HG03060 (cell line): ENCODE results near the gene PIP5K1A.
"Not testable (repeated sequence)": the region's sequence is repeated elsewhere in the genome, so short reads cannot be mapped to it uniquely, and the experiment has no call there.

Experiments used
- ATAC-seq: cut with Tn5 transposase; IDR thresholded peaks from one replicate; pipeline ENCODE4 v1.9.1; 2021; ENCODE audit warnings: low read depth, moderate number of reproducible peaks; ENCODE audit not compliant: unreplicated experiment

PIP5K1A gene

DNA sequence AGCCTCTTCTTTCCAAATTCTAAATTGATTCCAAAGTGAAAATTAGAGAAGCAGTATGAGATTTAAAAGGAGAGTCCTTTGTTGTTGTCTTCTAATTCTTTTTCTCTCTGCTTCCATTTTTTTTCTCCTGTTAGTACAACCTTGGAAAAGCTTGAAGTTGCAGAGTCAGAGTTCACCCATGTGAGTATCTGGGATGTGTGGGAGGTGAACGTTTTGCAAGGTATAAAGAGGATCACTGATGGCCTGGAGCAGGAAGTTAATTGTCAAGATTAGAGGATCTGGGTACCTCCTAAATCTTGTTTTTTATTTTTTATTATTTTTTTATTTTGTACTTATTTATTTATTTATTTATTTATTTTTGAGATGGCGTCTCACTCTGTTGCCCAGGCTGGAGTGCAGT is 48.4 kb downstream of the PIP5K1A start:
- no peak for ATAC-seq

GRCh38 chr1:151251656-151252470 is 53.5 kb downstream of the PIP5K1A start:
- no peak for ATAC-seq

DNA sequence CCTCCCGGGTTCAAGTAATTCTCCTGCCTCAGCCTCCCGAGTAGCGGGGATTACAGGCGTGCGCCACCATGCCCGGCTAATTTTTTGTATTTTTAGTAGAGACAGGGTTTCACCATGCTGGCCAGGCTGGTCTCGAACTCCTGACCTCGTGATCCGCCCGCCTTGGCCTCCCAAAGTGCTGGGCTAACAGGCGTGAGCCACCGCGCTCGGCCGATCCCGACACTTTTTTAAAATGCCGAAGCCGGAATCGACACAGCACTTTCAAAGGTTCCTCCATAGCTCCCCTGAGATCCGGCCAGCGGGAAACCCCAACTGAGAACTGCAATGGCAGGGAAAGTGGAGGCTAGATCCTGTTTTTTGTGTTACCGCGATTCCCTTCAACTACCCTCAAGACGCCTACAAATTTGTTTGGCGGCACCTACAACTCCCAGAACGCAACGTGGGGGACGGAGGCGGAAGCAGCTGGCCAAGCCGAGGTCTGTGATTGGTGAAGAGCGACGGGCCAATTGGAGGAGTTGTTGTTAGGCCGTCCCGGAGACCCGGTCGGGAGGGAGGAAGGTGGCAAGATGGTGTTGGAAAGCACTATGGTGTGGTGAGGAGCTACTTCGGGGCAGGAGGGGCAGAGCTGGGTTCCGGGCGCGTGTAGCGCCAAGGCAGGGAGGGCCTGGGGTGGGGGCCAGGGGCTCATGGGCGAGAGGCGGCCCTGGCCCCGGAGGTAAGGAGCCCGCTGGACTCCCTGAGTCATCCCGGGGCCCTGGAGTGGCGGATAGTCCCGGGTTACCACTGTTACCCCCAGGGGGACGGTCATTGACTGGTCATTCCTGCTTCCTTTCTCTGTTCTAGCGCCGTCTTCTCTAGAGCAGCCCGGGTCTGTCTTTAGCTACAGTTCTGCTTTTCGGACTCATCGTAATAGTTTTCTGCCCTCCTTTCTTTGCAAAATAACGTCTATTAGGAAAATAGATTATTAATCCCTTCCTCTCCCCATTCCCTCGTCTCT is 56.2 kb downstream of the PIP5K1A start, which contains the start of gene PSMD4:
Gene PSMD4 (plus strand): TSS at position 518 of the 997 bp plus-strand sequence. CDS start 49 bp downstream, at position 567.
- ATAC-seq, result peak; percentile 66

DNA sequence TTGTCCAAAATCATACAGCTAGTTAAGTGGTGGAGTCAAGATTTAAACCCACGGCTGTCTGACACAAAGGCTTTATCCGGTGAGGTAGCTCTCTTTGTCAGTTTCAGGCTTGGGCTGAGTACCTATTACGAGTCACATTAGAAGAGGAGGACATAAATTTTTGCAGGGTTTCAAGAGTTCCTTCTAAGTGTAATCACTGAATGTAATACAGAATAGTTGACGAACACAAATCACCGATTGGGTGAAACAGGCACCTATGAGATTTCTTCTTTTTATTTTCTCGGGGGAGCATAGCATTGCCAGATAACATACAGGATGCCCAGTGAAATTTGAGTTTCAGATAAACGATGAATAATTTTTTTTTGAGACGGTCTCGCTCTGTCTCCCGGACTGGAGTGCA is 57.0 kb downstream of the PIP5K1A start:
- ATAC-seq, result no peak

DNA sequence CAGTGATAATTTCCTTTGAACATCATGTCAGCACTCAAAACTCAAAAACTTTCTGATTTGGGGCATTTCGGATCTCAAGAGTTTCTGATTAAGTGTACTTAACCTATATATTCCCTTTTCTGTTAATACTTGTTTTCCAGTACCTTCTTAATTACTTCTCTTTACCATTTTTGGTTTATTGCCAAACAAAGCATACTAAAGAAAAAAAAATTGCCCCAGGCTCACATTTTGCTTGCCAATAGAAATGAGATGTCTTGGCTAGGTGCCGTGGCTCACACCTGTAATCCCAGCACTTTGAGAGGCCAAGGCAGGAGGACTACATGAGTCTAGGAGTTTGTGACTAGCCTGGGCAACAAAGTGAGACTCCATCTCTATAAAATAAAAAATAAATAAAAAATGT is 61.0 kb downstream of the PIP5K1A start:
- ATAC-seq, result no peak

DNA sequence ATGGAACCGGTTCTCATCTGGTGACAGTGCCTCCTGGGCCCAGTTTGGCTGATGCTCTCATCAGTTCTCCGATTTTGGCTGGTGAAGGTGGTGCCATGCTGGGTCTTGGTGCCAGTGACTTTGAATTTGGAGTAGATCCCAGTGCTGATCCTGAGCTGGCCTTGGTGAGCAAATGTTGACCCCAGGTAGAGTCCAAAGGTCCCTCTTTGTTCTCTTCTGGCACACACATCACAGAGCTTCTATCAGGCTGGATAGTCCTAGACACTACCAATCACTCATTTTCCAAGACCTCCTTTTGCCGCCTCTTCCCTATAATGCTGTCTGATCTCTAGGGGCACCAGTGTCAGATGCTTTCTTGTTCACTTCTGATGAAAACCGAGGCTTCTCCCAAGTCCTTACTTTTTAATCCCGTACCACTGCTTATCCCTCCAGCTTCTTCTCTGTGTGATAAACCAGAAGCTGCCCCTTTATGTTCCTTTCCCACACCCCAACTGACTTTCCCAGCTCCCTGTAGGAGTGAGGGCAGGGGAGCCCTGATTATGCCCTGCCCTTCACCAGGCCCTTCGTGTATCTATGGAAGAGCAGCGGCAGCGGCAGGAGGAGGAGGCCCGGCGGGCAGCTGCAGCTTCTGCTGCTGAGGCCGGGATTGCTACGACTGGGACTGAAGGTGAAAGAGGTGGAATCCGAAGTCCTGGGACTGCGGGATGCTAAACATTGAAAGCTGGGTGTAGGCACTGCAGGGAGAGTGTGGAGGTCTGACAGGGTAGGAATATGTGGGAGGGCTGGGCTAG is 67.3 kb downstream of the PIP5K1A start:
- no peak for ATAC-seq

DNA sequence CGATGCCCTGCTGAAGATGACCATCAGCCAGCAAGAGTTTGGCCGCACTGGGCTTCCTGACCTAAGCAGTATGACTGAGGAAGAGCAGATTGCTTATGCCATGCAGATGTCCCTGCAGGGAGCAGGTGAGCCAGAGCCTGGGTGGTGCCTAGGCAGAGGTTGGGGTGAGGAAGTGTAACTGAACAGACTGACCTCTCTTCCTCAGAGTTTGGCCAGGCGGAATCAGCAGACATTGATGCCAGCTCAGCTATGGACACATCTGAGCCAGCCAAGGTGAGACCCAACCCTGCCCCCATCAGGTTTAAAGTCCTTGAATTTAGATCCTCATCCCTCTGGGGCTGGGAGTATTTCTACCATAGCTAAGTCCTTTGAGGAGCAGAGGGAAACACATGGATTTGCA is 68.0 kb downstream of the PIP5K1A start:
- ATAC-seq, result no peak

DNA sequence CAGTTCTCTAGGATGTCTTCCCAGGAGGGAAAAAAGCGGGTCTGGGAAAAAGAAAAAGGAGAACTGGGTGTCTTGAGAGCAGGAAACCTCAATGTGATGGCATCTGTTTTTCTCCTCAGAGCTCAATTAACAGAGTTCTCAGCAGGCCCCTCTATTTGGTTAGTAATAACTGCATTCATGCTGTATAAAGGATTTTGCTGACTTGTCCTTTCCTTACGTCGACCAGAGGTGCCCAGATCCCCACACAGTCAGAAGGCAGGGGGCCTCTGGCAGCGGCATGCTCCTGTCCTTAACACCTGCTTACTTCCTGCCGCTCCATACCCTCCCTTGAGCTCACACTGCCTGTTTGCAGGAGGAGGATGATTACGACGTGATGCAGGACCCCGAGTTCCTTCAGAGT is 68.5 kb downstream of the PIP5K1A start:
- no peak for ATAC-seq

DNA sequence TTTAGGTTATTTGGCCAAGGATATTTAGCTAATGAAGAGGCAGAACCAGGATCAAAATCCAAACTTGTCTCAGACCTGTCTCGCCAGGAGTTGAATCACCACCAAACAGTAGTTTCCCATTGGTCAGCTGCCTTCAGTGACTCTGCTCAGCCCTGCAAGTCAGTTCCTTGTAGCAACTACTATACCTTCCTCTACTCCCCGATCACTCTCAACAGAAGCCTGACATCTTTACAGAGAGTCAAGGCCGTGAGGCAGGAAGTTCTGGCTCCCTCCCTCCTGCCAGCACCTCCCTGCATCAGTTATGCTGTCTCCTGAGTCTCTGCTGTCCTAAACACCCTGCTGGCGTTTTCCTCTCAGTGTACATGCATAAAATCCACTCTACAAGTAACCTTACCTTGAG is 69.4 kb downstream of the PIP5K1A start:
- ATAC-seq, result no peak

- no peak for ATAC-seq
Measured at GRCh38 chr1:151273924-151274466, 75.6 kb downstream of the PIP5K1A start.

- not testable (repeated sequence) for ATAC-seq
Measured at GRCh38 chr1:151275341-151275740, 77.0 kb downstream of the PIP5K1A start.

DNA sequence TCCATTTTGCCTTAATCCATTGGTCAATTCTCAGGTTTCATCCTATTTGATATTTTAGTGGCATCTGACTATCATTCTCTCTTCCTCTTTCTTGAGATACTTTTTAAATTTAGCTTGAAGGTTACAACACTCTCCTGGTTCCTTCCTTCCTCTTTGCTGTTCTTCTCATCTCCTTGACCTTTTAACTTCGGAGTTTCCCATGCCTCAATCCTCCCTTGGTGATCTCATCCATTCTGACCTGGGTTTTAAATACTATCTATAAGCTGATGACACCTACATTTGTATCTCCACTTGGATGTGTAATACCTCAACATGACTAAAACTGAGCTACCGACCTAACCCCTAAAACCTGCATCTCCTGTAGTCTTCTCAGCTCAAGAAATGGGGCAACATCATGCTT is 78.9 kb downstream of the PIP5K1A start:
- no peak for ATAC-seq

DNA sequence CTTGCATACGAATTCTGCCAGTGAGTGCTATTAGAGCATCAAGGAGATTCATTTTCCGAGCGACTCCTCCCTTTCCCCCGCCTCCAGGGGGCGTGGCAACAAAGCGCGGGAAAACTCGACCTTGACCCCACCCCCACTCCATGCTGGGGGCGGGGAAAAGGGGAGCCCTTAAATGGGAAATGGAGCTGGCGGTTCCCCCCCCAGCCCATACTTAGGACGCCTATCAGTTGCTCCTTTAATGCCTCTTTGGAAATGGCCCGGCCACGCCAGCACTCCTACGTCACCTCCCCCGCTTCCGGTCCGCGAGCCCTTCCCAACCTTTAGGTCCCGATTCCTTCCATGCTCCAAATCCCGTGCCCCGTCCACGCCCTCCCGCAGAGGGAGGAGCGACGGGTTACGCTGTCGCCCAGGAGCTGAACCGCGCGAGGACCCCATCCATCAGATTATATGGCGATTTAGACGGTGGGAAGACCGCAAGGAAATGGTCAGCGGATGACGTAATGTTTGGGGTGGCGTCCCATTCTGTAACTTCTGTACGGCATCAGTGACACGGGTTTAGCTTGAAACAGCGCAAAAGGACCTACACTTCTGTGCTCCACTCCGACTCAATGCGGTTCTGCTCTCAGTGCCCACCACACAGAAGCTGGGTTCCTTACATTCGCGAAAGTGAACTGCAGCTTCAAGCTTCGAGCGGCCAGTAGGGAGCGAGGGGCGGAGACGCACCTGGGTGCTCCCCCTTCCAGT is 83.0 kb downstream of the PIP5K1A start:
- peak; percentile 31 for ATAC-seq

GRCh38 chr1:151281969-151282882 is 83.9 kb downstream of the PIP5K1A start, which contains the start of gene ZNF687:
Gene ZNF687 (plus strand): TSS chr1:151282299. CDS start chr1:151286292, 3,993 bp downstream.
- ATAC-seq, result peak; percentile 72

GRCh38 chr1:151282883-151283725 is 84.8 kb downstream of the PIP5K1A start:
- ATAC-seq, result no peak

DNA sequence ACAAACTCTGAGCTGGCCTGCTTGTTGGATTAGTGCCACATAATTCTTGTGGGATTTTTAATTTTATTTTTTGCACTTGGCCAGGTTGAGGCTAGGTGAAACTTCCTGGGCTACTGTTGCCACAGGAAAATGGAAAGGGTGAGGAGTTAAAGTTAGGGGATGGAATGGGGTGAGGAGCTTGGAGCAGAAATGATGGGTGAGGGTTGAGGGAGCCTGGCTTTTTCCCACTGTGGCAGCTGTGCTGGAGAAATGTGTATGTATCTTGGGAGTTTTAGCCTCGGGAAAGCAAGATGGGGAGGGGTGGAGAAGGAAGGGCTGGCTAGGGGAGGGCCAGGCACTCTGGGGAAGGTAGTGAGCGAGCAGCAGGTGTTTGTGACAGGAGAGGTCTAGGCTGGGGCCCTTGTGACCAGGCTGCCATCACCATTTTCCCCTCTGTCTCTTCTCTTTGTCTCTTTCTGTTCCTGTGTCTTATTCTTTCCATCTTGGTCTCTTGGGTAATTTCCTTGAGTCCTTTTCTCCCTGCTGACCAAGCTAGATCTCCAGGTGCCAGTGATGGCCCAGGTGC is 85.7 kb downstream of the PIP5K1A start:
- no peak for ATAC-seq
